Mesenchymal stem cell (in vitro differentiated cells and primary cell): Measurements from ENCODE around the gene SAV1.

Source experiments
- DNase-seq: peaks from one replicate; pipeline ENCODE4 v3.0.0-alpha.2; 2013
- H2AFZ ChIP-seq: one replicate; pipeline ENCODE4 v1.6.1; 2013; ENCODE audit warnings: low read depth, mild to moderate bottlenecking, control low read depth, inconsistent platforms, low read length, moderate library complexity
- H2AK5ac ChIP-seq: 2 replicates; pipeline ENCODE4 v1.6.1; 2013; ENCODE audit warnings: low read length, moderate library complexity, mild to moderate bottlenecking, inconsistent platforms; ENCODE audit not compliant: severe bottlenecking
- H2BK120ac ChIP-seq: one replicate; pipeline ENCODE4 v1.6.1; 2013; ENCODE audit warnings: low read depth, mild to moderate bottlenecking, inconsistent platforms, low read length, moderate library complexity
- H2BK12ac ChIP-seq, 2 experiments: one replicate each; pipeline ENCODE4 v1.6.1; 2013; ENCODE audit warnings: inconsistent platforms in 2 of 2, low read length in 2 of 2, mild to moderate bottlenecking in 2 of 2, moderate library complexity in 2 of 2, control low read depth in 1 of 2
- H2BK15ac ChIP-seq: one replicate; pipeline ENCODE4 v1.6.1; 2013; ENCODE audit warnings: mild to moderate bottlenecking, low read depth, inconsistent platforms; ENCODE audit not compliant: poor library complexity, severe bottlenecking
- H2BK5ac ChIP-seq: 2 replicates; pipeline ENCODE4 v1.6.1; 2013; ENCODE audit warnings: low read depth, mild to moderate bottlenecking, low read length, control low read depth, inconsistent platforms; ENCODE audit not compliant: poor library complexity, severe bottlenecking
- H3K14ac ChIP-seq, 2 experiments: one replicate each; pipeline ENCODE4 v1.6.1; 2013; ENCODE audit warnings: inconsistent platforms in 2 of 2, low read length in 2 of 2, control low read depth in 1 of 2, mild to moderate bottlenecking in 1 of 2, moderate library complexity in 1 of 2
- H3K18ac ChIP-seq, 2 experiments: one replicate each; pipeline ENCODE4 v1.6.1; 2013; ENCODE audit warnings: inconsistent platforms in 2 of 2, low read length in 2 of 2, control low read depth in 1 of 2, low read depth in 1 of 2, mild to moderate bottlenecking in 1 of 2
- H3K23ac ChIP-seq, 2 experiments: one replicate each; pipeline ENCODE4 v1.6.1; 2013; ENCODE audit warnings: inconsistent platforms in 2 of 2, low read length in 2 of 2, mild to moderate bottlenecking in 2 of 2, moderate library complexity in 2 of 2, control low read depth in 1 of 2
- H3K27ac ChIP-seq: 2 replicates; pipeline ENCODE4 v1.5.1; 2013; ENCODE audit warnings: mild to moderate bottlenecking, moderate library complexity, low read length, control low read depth, inconsistent platforms; ENCODE audit not compliant: poor library complexity, severe bottlenecking
- H3K27me3 ChIP-seq, 2 experiments: 2 replicates each; pipeline versions ENCODE4 v1.6.1 to v1.7.0; 2013; ENCODE audit warnings: low read length in 2 of 2, mild to moderate bottlenecking in 2 of 2, moderate library complexity in 2 of 2, control low read depth in 1 of 2, inconsistent platforms in 1 of 2; ENCODE audit not compliant: control insufficient read depth in 1 of 2, insufficient read depth in 1 of 2
- H3K36me3 ChIP-seq, 2 experiments: 2 replicates each; pipeline versions ENCODE4 v1.6.1 to v1.7.0; 2013; ENCODE audit warnings: low read length in 2 of 2, control low read depth in 1 of 2, inconsistent platforms in 1 of 2, low read depth in 1 of 2, mild to moderate bottlenecking in 1 of 2; ENCODE audit not compliant: insufficient read depth in 2 of 2, control insufficient read depth in 1 of 2
- H3K4ac ChIP-seq, 2 experiments: one replicate each; pipeline ENCODE4 v1.6.1; 2013; ENCODE audit warnings: inconsistent platforms in 2 of 2, low read length in 2 of 2, mild to moderate bottlenecking in 2 of 2, moderate library complexity in 2 of 2, control low read depth in 1 of 2, low read depth in 1 of 2
- H3K4me1 ChIP-seq: 2 replicates; pipeline ENCODE4 v1.6.1; 2013; ENCODE audit warnings: low read depth, low read length, control low read depth; ENCODE audit not compliant: control insufficient read depth, insufficient read depth
- H3K4me2 ChIP-seq: 2 replicates; pipeline ENCODE4 v1.6.1; 2013; ENCODE audit warnings: low read length, mild to moderate bottlenecking, inconsistent platforms; ENCODE audit not compliant: poor library complexity, severe bottlenecking
- H3K4me3 ChIP-seq, 2 experiments: 2 replicates each; pipeline versions ENCODE4 v1.5.1 to v1.7.0; 2013; ENCODE audit warnings: low read length in 2 of 2, mild to moderate bottlenecking in 2 of 2, control low read depth in 1 of 2, low read depth in 1 of 2; ENCODE audit not compliant: insufficient read depth in 1 of 2
- H3K79me1 ChIP-seq: replicated peaks from 2 replicates; pipeline ENCODE4 v1.6.1; 2013; ENCODE audit warnings: mild to moderate bottlenecking, control low read depth, low read length, inconsistent platforms; ENCODE audit not compliant: poor library complexity, severe bottlenecking
- H3K9ac ChIP-seq: 2 replicates; pipeline ENCODE4 v1.7.0; 2013; ENCODE audit warnings: mild to moderate bottlenecking, low read length, moderate library complexity
- H3K9me3 ChIP-seq: 2 replicates; pipeline ENCODE4 v1.7.0; 2013; ENCODE audit warnings: mild to moderate bottlenecking, low read length; ENCODE audit not compliant: control insufficient read depth
- H4K8ac ChIP-seq: one replicate; pipeline ENCODE4 v1.6.1; 2013; ENCODE audit warnings: inconsistent platforms, mild to moderate bottlenecking, low read length, moderate library complexity
- H4K91ac ChIP-seq: one replicate; pipeline ENCODE4 v1.6.1; 2013; ENCODE audit warnings: mild to moderate bottlenecking, low read length, inconsistent platforms
- WGBS: methylation state at CpG from one replicate; pipeline ENCODE4 v1.1.7; 2013; ENCODE audit warnings: mixed read lengths; 5-methylcytosine and 5-hydroxymethylcytosine counted together

Gene SAV1

GRCh38 chr14:50619569-50620141 is 48.5 kb downstream of the SAV1 start:
- Histone ChIP-seq H3K4ac (no peak overlapping the region), H3K4me3 (no peak overlapping the region), H3K9ac (no peak overlapping the region), H4K8ac (no peak overlapping the region), H2BK15ac (no peak overlapping the region), H2AK5ac (no peak overlapping the region), H2BK120ac (no peak overlapping the region), H4K91ac (no peak overlapping the region), H3K18ac (no peak overlapping the region), H3K27me3 (no peaks in the 10 kb centered on the region), H2BK5ac (no peak overlapping the region), H3K79me1 (no peaks in the 10 kb centered on the region), H3K36me3 (peaks cover 3 to 52% of the 10 kb centered on the region in 2 experiments), H3K23ac (no peak overlapping the region), H3K27ac (no peak overlapping the region), H3K14ac (no peak overlapping the region), H3K4me1 (no peaks in the 10 kb centered on the region), H2AFZ (no peak overlapping the region), H2BK12ac (no peak overlapping the region), H3K4me2 (no peak overlapping the region), H3K9me3 (no peaks in the 10 kb centered on the region)
- DNase-seq: peak; percentile 56
- WGBS: 100% methylated on average over 1 of the region's 5 CpGs

DNA sequence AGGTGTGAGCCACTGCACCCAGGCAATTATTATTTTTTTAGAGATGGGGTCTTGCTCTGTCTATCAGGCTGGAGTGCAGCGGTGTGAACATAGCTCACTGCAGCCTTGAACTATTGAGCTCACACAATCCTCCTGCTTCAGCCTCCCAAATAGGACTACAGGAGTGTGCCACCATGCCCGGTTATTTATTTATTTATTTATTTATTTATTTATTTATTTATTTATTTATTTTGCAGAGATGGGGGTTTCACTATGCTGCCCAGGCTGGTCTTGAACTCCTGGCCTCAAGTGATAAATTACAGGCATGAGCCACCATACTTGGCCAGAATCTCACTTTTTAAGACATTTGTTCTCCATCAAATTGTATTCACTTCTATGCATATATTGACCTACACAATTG is 51.8 kb downstream of the SAV1 start:
- WGBS: 94% methylated on average over 1 of the region's 2 CpGs
- no peak overlapping the region for H2BK120ac ChIP-seq

GRCh38 chr14:50615552-50615951 is 52.6 kb downstream of the SAV1 start:
- Histone ChIP-seq H3K4me1 (no peaks in the 10 kb centered on the region), H4K91ac (no peak overlapping the region), H3K4ac (no peak overlapping the region), H2BK15ac (no peak overlapping the region), H3K9me3 (no peaks in the 10 kb centered on the region), H2AFZ (no peak overlapping the region), H3K27me3 (no peaks in the 10 kb centered on the region), H2BK120ac (no peak overlapping the region), H3K4me2 (no peak overlapping the region), H3K23ac (no peak overlapping the region), H3K27ac (no peak overlapping the region), H3K14ac (no peak overlapping the region), H3K79me1 (no peaks in the 10 kb centered on the region), H2BK5ac (no peak overlapping the region), H3K18ac (no peak overlapping the region), H2BK12ac (no peak overlapping the region), H3K9ac (no peak overlapping the region), H3K36me3 (peaks cover 0 to 47% of the 10 kb centered on the region in 2 experiments), H4K8ac (no peak overlapping the region), H3K4me3 (no peak overlapping the region), H2AK5ac (no peak overlapping the region)
- 100% methylated on average over 1 of the region's 2 CpGs for WGBS
- no peak for DNase-seq

More for the DNA sequence above, 51.8 kb downstream of the SAV1 start:
- H3K23ac ChIP-seq: no peak overlapping the region
- no peak overlapping the region for H4K91ac ChIP-seq
- no peak overlapping the region for H2AK5ac ChIP-seq
- no peak overlapping the region for H2BK12ac ChIP-seq
- H3K27ac ChIP-seq: no peak overlapping the region
- H3K4ac ChIP-seq: no peak overlapping the region
- no peak overlapping the region for H3K9ac ChIP-seq
- H3K36me3 ChIP-seq: peaks cover 0 to 47% of the 10 kb centered on the region in 2 experiments
- H3K79me1 ChIP-seq: no peaks in the 10 kb centered on the region
- H2BK15ac ChIP-seq: no peak overlapping the region
- H3K4me2 ChIP-seq: no peak overlapping the region
- no peak overlapping the region for H4K8ac ChIP-seq
- H3K27me3 ChIP-seq: no peaks in the 10 kb centered on the region
- no peak for DNase-seq
- H3K9me3 ChIP-seq: no peaks in the 10 kb centered on the region
- H2AFZ ChIP-seq: no peak overlapping the region
- H3K14ac ChIP-seq: no peak overlapping the region
- no peak overlapping the region for H3K18ac ChIP-seq
- no peak overlapping the region for H2BK5ac ChIP-seq
- no peaks in the 10 kb centered on the region for H3K4me1 ChIP-seq
- no peak overlapping the region for H3K4me3 ChIP-seq

DNA sequence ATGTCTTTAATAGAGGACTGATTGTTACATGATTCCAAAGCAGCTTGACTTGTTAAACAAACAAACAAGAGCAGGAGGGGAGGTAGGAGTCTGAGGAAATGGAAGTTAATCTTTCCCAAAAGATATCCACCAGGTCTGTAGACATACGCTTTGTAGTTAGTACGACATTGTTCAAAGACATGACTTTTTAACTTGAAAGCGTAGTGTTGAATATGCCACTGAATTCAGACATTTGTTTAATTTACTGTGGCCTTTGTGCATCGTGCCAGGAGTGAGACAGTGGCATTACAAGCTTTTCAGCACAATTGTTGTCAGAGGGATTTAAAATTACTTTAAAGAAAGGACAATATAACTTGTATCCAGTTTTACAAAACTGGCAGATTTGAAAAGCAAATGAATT is 53.0 kb downstream of the SAV1 start:
- Histone ChIP-seq H2AK5ac (no peak overlapping the region), H3K4me1 (no peaks in the 10 kb centered on the region), H2AFZ (no peak overlapping the region), H2BK5ac (no peak overlapping the region), H3K27ac (no peak overlapping the region), H3K4ac (no peak overlapping the region), H3K4me3 (no peak overlapping the region), H3K18ac (no peak overlapping the region), H3K23ac (no peak overlapping the region), H3K4me2 (no peak overlapping the region), H4K8ac (no peak overlapping the region), H3K9ac (no peak overlapping the region), H4K91ac (no peak overlapping the region), H2BK120ac (no peak overlapping the region), H3K9me3 (no peaks in the 10 kb centered on the region), H2BK12ac (no peak overlapping the region), H3K36me3 (peaks cover 0 to 47% of the 10 kb centered on the region in 2 experiments), H2BK15ac (no peak overlapping the region), H3K14ac (no peak overlapping the region), H3K27me3 (no peaks in the 10 kb centered on the region), H3K79me1 (no peaks in the 10 kb centered on the region)
- 74% methylated on average over 4 of the region's 4 CpGs for WGBS
- no peak for DNase-seq
